Gastroesophageal sphincter (tissue), 4 donors: ENCODE measurements around the gene JOSD2. TPM values are rescaled to one million over a fixed set of nuclear protein-coding genes. Genes with fewer than 3 reads are reported as not detected.

Experiments
- ATAC-seq: fragments of 150-250 bp; one replicate; pipeline ENCODE4 v1.9.1; 2016; ENCODE audit warnings: mild to moderate bottlenecking, moderate library complexity
- H3K27ac ChIP-seq, 4 donors: fragments of 200-600 bp; sonication (generic) in 3 of 4; 1 replicate in 3 of 4; 2 replicates in 1 of 4; pipeline ENCODE4 v1.5.1; 2016 to 2019
- H3K27me3 ChIP-seq: fragments of 200-600 bp; sonication (generic); one replicate; pipeline ENCODE4 v1.5.1; 2019
- H3K36me3 ChIP-seq, 2 donors: fragments of 200-600 bp; sonication (generic); one replicate each; pipeline ENCODE4 v1.5.1; 2019; ENCODE audit warnings: control low read depth in 1 of 2
- H3K4me1 ChIP-seq, 3 donors: fragments of 200-600 bp; sonication (generic); 1 replicate in 2 of 3; 2 replicates in 1 of 3; pipeline ENCODE4 v1.5.1; 2016 to 2019; ENCODE audit warnings: control low read depth in 2 of 3
- H3K4me3 ChIP-seq, 2 donors: fragments of 200-600 bp; sonication (generic); one replicate each; pipeline ENCODE4 v1.5.1; 2019; ENCODE audit warnings: mild to moderate bottlenecking in 1 of 2, moderate library complexity in 1 of 2
- H3K9me3 ChIP-seq, 3 donors: fragments of 200-600 bp; sonication (generic); one replicate each; pipeline ENCODE4 v1.5.1; 2017 to 2019; ENCODE audit warnings: control low read depth in 2 of 3
- CTCF ChIP-seq, 4 experiments: fragments of 200-600 bp in 2 of 4; fragments of 450-650 bp in 2 of 4; sonication (generic) in 1 of 4; IDR thresholded peaks; one replicate each; pipeline ENCODE4 v1.5.1; 2017 to 2019; ENCODE audit warnings: antibody characterized with exemption in 4 of 4, mild to moderate bottlenecking in 2 of 4, moderate library complexity in 2 of 4
- EP300 ChIP-seq: sonication (generic); formaldehyde crosslinking; IDR thresholded peaks from one replicate; pipeline ENCODE4 v1.6.1; 2017; ENCODE audit warnings: antibody characterized with exemption, mild to moderate bottlenecking
- POLR2A ChIP-seq, 2 donors: fragments of 450-650 bp; IDR thresholded peaks; one replicate each; pipeline ENCODE4 v1.6.1; 2017; ENCODE audit warnings: antibody characterized with exemption in 2 of 2, mild to moderate bottlenecking in 2 of 2, moderate library complexity in 1 of 2
- POLR2AphosphoS5 ChIP-seq: sonication (generic); formaldehyde crosslinking; IDR thresholded peaks from one replicate; pipeline ENCODE4 v1.6.1; 2017; ENCODE audit warnings: antibody characterized with exemption
- WGBS, 2 donors: methylation state at CpG; one replicate each; pipeline ENCODE4 v1.1.5; 2018; ENCODE audit warnings: low coverage in 1 of 2; 5-methylcytosine and 5-hydroxymethylcytosine counted together
- total RNA-seq, 4 donors: library from RNA; depleted of rRNA; stranded (reverse); fragments of >200 nt; gene quantifications; one replicate each; pipeline ENCODE4 v1.1.0, GENCODE V29; 2016

The JOSD2 gene
- total RNA-seq, 4 donors from 2014 or later, result 16.1 to 39.8 (median 26.1) TPM

- H3K4me1 ChIP-seq, result peaks cover 3 to 26% (median 6%) of the 10 kb centered on the region in 3 donors
- H3K27me3 ChIP-seq, result no peaks in the 10 kb centered on the region
- no peaks in the 10 kb centered on the region for H3K9me3 ChIP-seq
- 68 to 73% methylated on average over 3 of the region's 3 CpGs for WGBS, 2 donors
- no peak overlapping the region for H3K27ac ChIP-seq
- H3K4me3 ChIP-seq, result no peak overlapping the region
- peaks cover 0 to 16% of the 10 kb centered on the region in 2 donors for H3K36me3 ChIP-seq
- no peak for TF ChIP-seq POLR2AphosphoS5
- no peak for TF ChIP-seq POLR2A (IDR thresholded peaks at IDR 0.05)
- no peak for TF ChIP-seq CTCF (IDR thresholded peaks at IDR 0.05)
- no peak for TF ChIP-seq EP300
- no peak for ATAC-seq
These were observed 2.2 kb downstream of the JOSD2 start for GRCh38 chr19:50508843-50509190.

- Histone ChIP-seq H3K9me3 (no peaks in the 10 kb centered on the region), H3K27me3 (no peaks in the 10 kb centered on the region), H3K4me3 (no peak overlapping the region), H3K36me3 (peaks cover 0 to 16% of the 10 kb centered on the region in 2 donors), H3K4me1 (peaks cover 3 to 26% (median 6%) of the 10 kb centered on the region in 3 donors), H3K27ac (no peak overlapping the region)
- no peak for ATAC-seq
- 86 to 100% methylated on average over 1 of the region's 8 CpGs for WGBS, 2 donors
- TF ChIP-seq EP300 (no peak), POLR2A (IDR thresholded peaks at IDR 0.05) (no peak), CTCF (IDR thresholded peaks at IDR 0.05) (no peak), POLR2AphosphoS5 (no peak)
These were observed 3.6 kb downstream of the JOSD2 start for GRCh38 chr19:50507376-50507775.

- no peak overlapping the region for H3K27ac ChIP-seq
- H3K4me1 ChIP-seq, result peaks cover 3 to 25% (median 6%) of the 10 kb centered on the region in 3 donors
- no peak overlapping the region for H3K4me3 ChIP-seq
- H3K27me3 ChIP-seq, result no peaks in the 10 kb centered on the region
- no peaks in the 10 kb centered on the region for H3K9me3 ChIP-seq
- no peak for ATAC-seq
- TF ChIP-seq CTCF (IDR thresholded peaks at IDR 0.05), result no peak
- TF ChIP-seq EP300, result no peak
- no peak for TF ChIP-seq POLR2AphosphoS5
- TF ChIP-seq POLR2A (IDR thresholded peaks at IDR 0.05), result no peak
- H3K36me3 ChIP-seq, result peaks cover 0 to 16% of the 10 kb centered on the region in 2 donors
- 90 to 96% methylated on average over 4 to 8 of the region's 10 CpGs for WGBS, 2 donors
These were observed 4.3 kb downstream of the JOSD2 start for GRCh38 chr19:50506700-50507099.

- WGBS, 2 donors, result no CpG with 5 or more reads among the region's 30 CpGs
- Histone ChIP-seq H3K4me3 (no peak overlapping the region), H3K9me3 (no peaks in the 10 kb centered on the region), H3K36me3 (peaks cover 0 to 16% of the 10 kb centered on the region in 2 donors), H3K4me1 (peaks cover 3 to 28% (median 6%) of the 10 kb centered on the region in 3 donors), H3K27me3 (no peaks in the 10 kb centered on the region), H3K27ac (no peak overlapping the region)
- TF ChIP-seq EP300, result no peak
- ATAC-seq, result no peak
These were observed 5.0 kb downstream of the JOSD2 start for GRCh38 chr19:50505856-50506611.

GRCh38 chr19:50501568-50502475, 9.2 kb downstream of the JOSD2 start:
- peaks cover 0 to 13% of the 10 kb centered on the region in 2 donors for H3K36me3 ChIP-seq
- WGBS, 2 donors, result 33 to 57% methylated on average over 2 to 6 of the region's 25 CpGs
- no peak overlapping the region for H3K4me3 ChIP-seq
- H3K27ac ChIP-seq, result no peak overlapping the region
- no peaks in the 10 kb centered on the region for H3K27me3 ChIP-seq
- ATAC-seq, result no peak
- no peaks in the 10 kb centered on the region for H3K9me3 ChIP-seq
- TF ChIP-seq EP300 (no peak), POLR2AphosphoS5 (no peak), POLR2A (IDR thresholded peaks at IDR 0.05) (no peak), CTCF (IDR thresholded peaks at IDR 0.05) (no peak)
- peaks cover 0 to 20% (median 0%) of the 10 kb centered on the region in 3 donors for H3K4me1 ChIP-seq
